ENCODE results near the gene TEDC2.

DNA sequence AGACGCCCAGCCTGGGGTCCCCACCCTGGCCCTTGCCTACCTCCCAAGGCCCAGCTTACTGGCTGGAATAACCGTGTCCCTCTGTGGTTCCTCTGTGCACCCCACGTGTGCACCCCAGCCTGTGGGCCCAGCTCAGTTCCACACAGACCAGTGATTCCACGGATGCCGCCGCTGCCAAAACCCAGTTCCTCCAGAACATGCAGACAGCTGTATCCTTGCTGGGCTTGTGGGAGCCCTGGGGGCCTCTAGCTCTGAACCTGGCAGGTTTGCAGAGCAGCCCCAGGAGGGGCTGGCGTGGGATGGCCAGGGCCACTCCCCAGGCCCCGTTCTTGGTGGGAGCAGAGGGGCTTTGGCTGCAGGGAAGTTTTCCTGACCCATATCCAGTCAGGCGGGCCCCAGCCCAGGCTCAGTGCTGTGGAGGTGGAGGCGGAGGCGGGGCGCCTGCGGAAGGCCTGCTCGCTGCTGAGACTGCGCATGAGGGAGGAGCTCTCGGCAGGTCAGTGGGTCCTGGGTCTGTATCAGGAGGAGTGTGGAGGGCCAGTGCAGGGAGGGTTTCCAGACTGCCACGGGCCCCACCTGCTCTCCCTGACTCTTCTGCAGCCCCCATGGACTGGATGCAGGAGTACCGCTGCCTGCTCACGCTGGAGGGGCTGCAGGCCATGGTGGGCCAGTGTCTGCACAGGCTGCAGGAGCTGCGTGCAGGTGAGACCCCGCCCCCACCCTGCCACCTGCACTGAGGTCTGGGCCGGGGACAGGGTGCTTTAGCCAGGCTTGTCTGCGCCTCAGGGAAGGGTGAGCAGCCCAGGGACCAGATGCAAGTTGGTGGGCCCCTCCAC lies 2.3 kb downstream of the TEDC2 start:
- TF ChIP-seq POLR2A (IDR thresholded peaks at IDR 0.05), result no peak
- TF ChIP-seq, protein P1, sequence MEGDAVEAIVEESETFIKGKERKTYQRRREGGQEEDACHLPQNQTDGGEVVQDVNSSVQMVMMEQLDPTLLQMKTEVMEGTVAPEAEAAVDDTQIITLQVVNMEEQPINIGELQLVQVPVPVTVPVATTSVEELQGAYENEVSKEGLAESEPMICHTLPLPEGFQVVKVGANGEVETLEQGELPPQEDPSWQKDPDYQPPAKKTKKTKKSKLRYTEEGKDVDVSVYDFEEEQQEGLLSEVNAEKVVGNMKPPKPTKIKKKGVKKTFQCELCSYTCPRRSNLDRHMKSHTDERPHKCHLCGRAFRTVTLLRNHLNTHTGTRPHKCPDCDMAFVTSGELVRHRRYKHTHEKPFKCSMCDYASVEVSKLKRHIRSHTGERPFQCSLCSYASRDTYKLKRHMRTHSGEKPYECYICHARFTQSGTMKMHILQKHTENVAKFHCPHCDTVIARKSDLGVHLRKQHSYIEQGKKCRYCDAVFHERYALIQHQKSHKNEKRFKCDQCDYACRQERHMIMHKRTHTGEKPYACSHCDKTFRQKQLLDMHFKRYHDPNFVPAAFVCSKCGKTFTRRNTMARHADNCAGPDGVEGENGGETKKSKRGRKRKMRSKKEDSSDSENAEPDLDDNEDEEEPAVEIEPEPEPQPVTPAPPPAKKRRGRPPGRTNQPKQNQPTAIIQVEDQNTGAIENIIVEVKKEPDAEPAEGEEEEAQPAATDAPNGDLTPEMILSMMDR (IDR thresholded peaks at IDR 0.05 in 4 of 5, conservative IDR thresholded peaks at IDR 0.05 in 1 of 5), result no peak

Data from gastrocnemius medialis (tissue), 4 donors.